Endothelial cell (in vitro differentiated cells): ENCODE data around the gene RGS14. TPM values are rescaled to one million over a fixed set of nuclear protein-coding genes. Genes with fewer than 3 reads are reported as not detected.

Experiments used
- DNase-seq: peaks from one replicate; pipeline ENCODE4 v3.0.0; 2021; ENCODE audit warnings: low spot score
- H3K27ac Mint-ChIP-seq: one replicate; pipeline ENCODE4 v1.8.0; 2021; ENCODE audit warnings: mixed read lengths, inconsistent platforms; ENCODE audit not compliant: unreplicated experiment
- H3K27me3 Mint-ChIP-seq: one replicate; pipeline ENCODE4 v1.8.0; 2021; ENCODE audit warnings: mild to moderate bottlenecking, moderate library complexity, mixed read lengths, inconsistent platforms; ENCODE audit not compliant: unreplicated experiment
- H3K36me3 Mint-ChIP-seq: one replicate; pipeline ENCODE4 v1.8.0; 2021; ENCODE audit warnings: mild to moderate bottlenecking, low read depth, mixed read lengths, inconsistent platforms; ENCODE audit not compliant: unreplicated experiment
- H3K4me1 Mint-ChIP-seq: one replicate; pipeline ENCODE4 v1.8.0; 2021; ENCODE audit warnings: mild to moderate bottlenecking, mixed read lengths, inconsistent platforms; ENCODE audit not compliant: unreplicated experiment
- H3K4me3 Mint-ChIP-seq: one replicate; pipeline ENCODE4 v1.8.0; 2021; ENCODE audit warnings: mild to moderate bottlenecking, mixed read lengths, inconsistent platforms; ENCODE audit not compliant: unreplicated experiment
- H3K9me3 Mint-ChIP-seq: one replicate; pipeline ENCODE4 v1.8.0; 2021; ENCODE audit warnings: mixed read lengths, inconsistent platforms; ENCODE audit not compliant: unreplicated experiment
- CTCF ChIP-seq: fragments of 200-600 bp; sonication (generic); IDR thresholded peaks from one replicate; pipeline ENCODE4 v1.5.0; 2021; ENCODE audit warnings: antibody characterized with exemption; ENCODE audit not compliant: unreplicated experiment
- total RNA-seq: library from RNA; stranded (reverse); fragmentation: NEBNext Ultra II Directional; extraction: Animal tissue kit (Norgen Biotek cat#: 25700); gene quantifications from one replicate; pipeline ENCODE4 v1.2.1, GENCODE V29; 2021; ENCODE audit not compliant: unreplicated experiment

RGS14 gene
- total RNA-seq, 1 donor from 2014 or later: 21.8 TPM

- DNase-seq: no peak
- H3K36me3 Mint-ChIP-seq: peaks cover 51% of the 10 kb centered on the region
- H3K27me3 Mint-ChIP-seq: peaks cover 21% of the 10 kb centered on the region
- H3K9me3 Mint-ChIP-seq: no peaks in the 10 kb centered on the region
- no peak for TF ChIP-seq CTCF
- H3K27ac Mint-ChIP-seq: peak overlapping the region; percentile 5
- H3K4me1 Mint-ChIP-seq: peaks cover 21% of the 10 kb centered on the region
- no peak overlapping the region for H3K4me3 Mint-ChIP-seq
Measured at GRCh38 chr5:177332031-177332895, 25.5 kb upstream of the RGS14 start.

- DNase-seq: no peak
- Mint-ChIP-seq H3K4me1 (peaks cover 25% of the 10 kb centered on the region), H3K27me3 (peaks cover 21% of the 10 kb centered on the region), H3K27ac (no peak overlapping the region), H3K9me3 (no peaks in the 10 kb centered on the region), H3K4me3 (no peak overlapping the region), H3K36me3 (peaks cover 55% of the 10 kb centered on the region)
- TF ChIP-seq CTCF: no peak
Measured at GRCh38 chr5:177332896-177333260, 24.8 kb upstream of the RGS14 start.

GRCh38 chr5:177333420-177334154, 24.1 kb upstream of the RGS14 start:
- Mint-ChIP-seq H3K9me3 (no peaks in the 10 kb centered on the region), H3K4me1 (peaks cover 27% of the 10 kb centered on the region), H3K27ac (no peak overlapping the region), H3K36me3 (peaks cover 55% of the 10 kb centered on the region), H3K4me3 (no peak overlapping the region), H3K27me3 (peaks cover 21% of the 10 kb centered on the region)
- TF ChIP-seq CTCF: no peak
- DNase-seq: no peak

- Mint-ChIP-seq H3K9me3 (no peaks in the 10 kb centered on the region), H3K4me1 (peaks cover 32% of the 10 kb centered on the region), H3K36me3 (peaks cover 61% of the 10 kb centered on the region), H3K27me3 (peaks cover 21% of the 10 kb centered on the region), H3K4me3 (no peak overlapping the region), H3K27ac (no peak overlapping the region)
- no peak for DNase-seq
- TF ChIP-seq CTCF: no peak
Measured at GRCh38 chr5:177334155-177334551, 23.6 kb upstream of the RGS14 start.
